Endothelial cell (in vitro differentiated cells): Measurements from ENCODE around the gene RRM2. TPM values are rescaled to one million over a fixed set of nuclear protein-coding genes. Genes with fewer than 3 reads are reported as not detected.

Source experiments
- DNase-seq: peaks from one replicate; pipeline ENCODE4 v3.0.0; 2021; ENCODE audit warnings: low spot score
- H3K27ac Mint-ChIP-seq: one replicate; pipeline ENCODE4 v1.8.0; 2021; ENCODE audit warnings: mixed read lengths, inconsistent platforms; ENCODE audit not compliant: unreplicated experiment
- H3K27me3 Mint-ChIP-seq: one replicate; pipeline ENCODE4 v1.8.0; 2021; ENCODE audit warnings: mild to moderate bottlenecking, moderate library complexity, mixed read lengths, inconsistent platforms; ENCODE audit not compliant: unreplicated experiment
- H3K36me3 Mint-ChIP-seq: one replicate; pipeline ENCODE4 v1.8.0; 2021; ENCODE audit warnings: mild to moderate bottlenecking, low read depth, mixed read lengths, inconsistent platforms; ENCODE audit not compliant: unreplicated experiment
- H3K4me1 Mint-ChIP-seq: one replicate; pipeline ENCODE4 v1.8.0; 2021; ENCODE audit warnings: mild to moderate bottlenecking, mixed read lengths, inconsistent platforms; ENCODE audit not compliant: unreplicated experiment
- H3K4me3 Mint-ChIP-seq: one replicate; pipeline ENCODE4 v1.8.0; 2021; ENCODE audit warnings: mild to moderate bottlenecking, mixed read lengths, inconsistent platforms; ENCODE audit not compliant: unreplicated experiment
- H3K9me3 Mint-ChIP-seq: one replicate; pipeline ENCODE4 v1.8.0; 2021; ENCODE audit warnings: mixed read lengths, inconsistent platforms; ENCODE audit not compliant: unreplicated experiment
- CTCF ChIP-seq: fragments of 200-600 bp; sonication (generic); IDR thresholded peaks from one replicate; pipeline ENCODE4 v1.5.0; 2021; ENCODE audit warnings: antibody characterized with exemption; ENCODE audit not compliant: unreplicated experiment
- total RNA-seq: library from RNA; stranded (reverse); fragmentation: NEBNext Ultra II Directional; extraction: Animal tissue kit (Norgen Biotek cat#: 25700); gene quantifications from one replicate; pipeline ENCODE4 v1.2.1, GENCODE V29; 2021; ENCODE audit not compliant: unreplicated experiment

Gene RRM2
- total RNA-seq, 1 donor from 2014 or later: 18.7 TPM

DNA sequence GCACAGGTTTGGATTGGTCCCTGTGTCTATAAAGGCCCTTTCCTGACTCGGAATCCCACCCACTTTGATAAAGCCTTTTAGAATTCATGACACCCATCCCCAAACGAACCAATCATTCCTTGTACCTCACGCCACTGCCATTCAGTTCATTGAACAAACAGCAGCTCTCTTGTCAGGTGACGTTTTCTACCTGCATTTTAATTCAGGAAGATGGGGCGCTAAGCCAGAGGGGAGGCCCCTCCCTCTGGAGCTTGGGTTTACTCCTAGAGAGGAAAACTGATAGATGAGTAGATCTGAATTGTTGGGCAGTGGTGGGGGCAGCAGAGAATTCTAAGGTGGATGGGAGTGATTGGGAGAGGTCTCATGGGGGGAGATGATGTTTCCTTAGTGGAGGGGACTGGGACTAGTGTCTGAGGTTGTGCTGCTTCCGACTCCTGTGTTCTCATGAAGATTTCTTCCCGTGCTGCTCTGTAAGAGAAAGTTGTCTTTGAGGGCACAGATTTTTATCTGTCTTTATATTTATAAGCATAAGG, 9.6 kb downstream of the RRM2 start:
- H3K36me3 Mint-ChIP-seq: no peaks in the 10 kb centered on the region

DNA sequence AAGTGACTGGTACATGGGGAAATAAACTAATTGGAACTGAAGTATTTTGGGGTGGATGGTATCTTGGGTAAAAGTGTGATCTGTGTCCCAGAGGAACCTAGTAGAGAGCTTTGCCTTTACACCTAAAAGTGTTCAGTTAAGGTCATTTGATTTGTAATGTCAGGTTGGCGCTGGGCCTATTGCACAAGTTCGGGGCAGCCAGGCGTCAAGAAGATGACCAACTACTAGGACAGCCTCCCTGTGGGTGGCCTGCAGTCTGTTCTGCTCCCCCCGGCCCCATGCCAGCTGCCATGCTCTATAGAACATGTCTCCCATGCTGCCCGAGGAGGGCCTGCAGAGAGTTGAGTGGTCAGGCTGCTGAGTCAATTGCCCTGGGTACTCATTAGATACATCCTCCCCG, 10.1 kb downstream of the RRM2 start:
- Mint-ChIP-seq H3K4me3 (no peak overlapping the region), H3K4me1 (no peaks in the 10 kb centered on the region), H3K27me3 (peaks cover 3% of the 10 kb centered on the region), H3K27ac (no peak overlapping the region), H3K9me3 (no peaks in the 10 kb centered on the region), H3K36me3 (no peaks in the 10 kb centered on the region)
- TF ChIP-seq CTCF: no peak
- DNase-seq: no peak

More for the DNA sequence above, 9.6 kb downstream of the RRM2 start:
- Mint-ChIP-seq H3K27me3 (peaks cover 3% of the 10 kb centered on the region), H3K4me1 (no peaks in the 10 kb centered on the region), H3K9me3 (no peaks in the 10 kb centered on the region), H3K4me3 (no peak overlapping the region), H3K27ac (no peak overlapping the region)
- no peak for TF ChIP-seq CTCF
- DNase-seq: no peak

GRCh38 chr2:10132996-10133647, 10.6 kb downstream of the RRM2 start:
- no peaks in the 10 kb centered on the region for H3K9me3 Mint-ChIP-seq
- H3K27me3 Mint-ChIP-seq: peaks cover 3% of the 10 kb centered on the region
- H3K36me3 Mint-ChIP-seq: no peaks in the 10 kb centered on the region
- no peak overlapping the region for H3K4me3 Mint-ChIP-seq
- H3K4me1 Mint-ChIP-seq: no peaks in the 10 kb centered on the region
- no peak for DNase-seq
- no peak for TF ChIP-seq CTCF
- H3K27ac Mint-ChIP-seq: no peak overlapping the region

DNA sequence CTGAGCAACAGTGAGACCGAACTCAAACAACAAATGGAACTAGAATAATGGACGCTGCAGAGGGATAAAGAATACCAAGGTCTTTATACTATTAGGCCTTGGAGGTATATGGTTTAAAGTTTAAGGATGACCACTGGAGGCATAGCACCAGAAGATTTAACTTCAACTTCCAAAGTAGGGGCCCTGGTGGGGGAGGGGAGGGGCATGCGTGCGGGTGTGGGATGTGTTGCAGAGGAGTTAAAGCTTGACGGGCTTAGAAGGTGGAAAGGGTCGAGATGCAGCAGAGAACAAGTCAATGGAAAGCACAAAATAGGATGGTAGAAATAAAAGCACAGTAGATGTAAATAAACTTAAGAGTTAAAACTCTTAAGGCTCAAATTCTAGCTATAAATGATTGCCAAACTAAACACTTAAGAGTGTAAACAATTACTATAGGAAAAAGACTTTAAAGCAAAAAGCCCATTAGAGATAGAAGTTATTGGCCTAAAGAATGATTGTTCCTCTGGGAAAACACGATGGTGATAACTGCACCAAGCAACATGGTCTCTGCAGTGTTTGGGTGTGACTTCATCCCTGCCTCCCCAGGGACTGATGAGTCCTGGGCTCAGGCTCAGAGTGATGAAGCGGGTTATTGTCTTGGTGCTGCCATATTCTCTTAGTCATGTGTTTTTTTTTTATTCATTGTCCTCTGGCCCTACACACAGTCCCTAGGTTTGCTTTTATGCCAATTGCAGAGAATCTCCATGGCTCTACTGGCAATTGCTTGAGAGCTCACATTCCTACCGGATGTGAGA, 13.0 kb downstream of the RRM2 start:
- no peak overlapping the region for H3K27ac Mint-ChIP-seq
- no peak for DNase-seq
- no peak for TF ChIP-seq CTCF
- no peaks in the 10 kb centered on the region for H3K9me3 Mint-ChIP-seq
- peaks cover 3% of the 10 kb centered on the region for H3K27me3 Mint-ChIP-seq
- no peak overlapping the region for H3K4me3 Mint-ChIP-seq
- H3K4me1 Mint-ChIP-seq: no peaks in the 10 kb centered on the region
- H3K36me3 Mint-ChIP-seq: no peaks in the 10 kb centered on the region
